ENCODE results near the gene ZBTB20.

ZBTB20 gene

GRCh38 chr3:114864970-114865369 is 282.1 kb downstream of the ZBTB20 start:
- no peak for DNase-seq

GRCh38 chr3:114863848-114864247 is 283.2 kb downstream of the ZBTB20 start:
- DNase-seq, result no peak

- DNase-seq, result no peak
Observed at GRCh38 chr3:114861666-114862065, 285.4 kb downstream of the ZBTB20 start.

GRCh38 chr3:114860531-114860930 is 286.6 kb downstream of the ZBTB20 start:
- no peak for DNase-seq

GRCh38 chr3:114858329-114858728 is 288.8 kb downstream of the ZBTB20 start:
- DNase-seq, result no peak

- DNase-seq, result no peak
Observed at GRCh38 chr3:114857299-114857701, 289.8 kb downstream of the ZBTB20 start.

GRCh38 chr3:114856835-114857234 is 290.3 kb downstream of the ZBTB20 start:
- no peak for DNase-seq

GRCh38 chr3:114855839-114856238 is 291.2 kb downstream of the ZBTB20 start:
- no peak for DNase-seq

- DNase-seq, result no peak
Observed at GRCh38 chr3:114852966-114853365, 294.1 kb downstream of the ZBTB20 start.

- DNase-seq, result no peak
Observed at GRCh38 chr3:114850898-114851297, 296.2 kb downstream of the ZBTB20 start.

GRCh38 chr3:114848643-114849350 is 298.3 kb downstream of the ZBTB20 start:
- DNase-seq, result no peak

- DNase-seq, result no peak
Observed at GRCh38 chr3:114848082-114848481, 299.0 kb downstream of the ZBTB20 start.

- DNase-seq, result no peak
Observed at GRCh38 chr3:114847564-114847963, 299.5 kb downstream of the ZBTB20 start.

- no peak for DNase-seq
Observed at GRCh38 chr3:114846779-114847178, 300.3 kb downstream of the ZBTB20 start.

GRCh38 chr3:114846252-114846651 is 300.8 kb downstream of the ZBTB20 start:
- no peak for DNase-seq

GRCh38 chr3:114841515-114841914 is 305.6 kb downstream of the ZBTB20 start:
- no peak for DNase-seq

GRCh38 chr3:114839476-114839875 is 307.6 kb downstream of the ZBTB20 start:
- no peak for DNase-seq

- DNase-seq, result no peak
Observed at GRCh38 chr3:114838025-114838424, 309.1 kb downstream of the ZBTB20 start.

GRCh38 chr3:114834175-114834940 is 312.7 kb downstream of the ZBTB20 start:
- DNase-seq, result no peak

- DNase-seq, result no peak
Observed at GRCh38 chr3:114831861-114832260, 315.2 kb downstream of the ZBTB20 start.

- DNase-seq, result no peak
Observed at GRCh38 chr3:114830652-114831051, 316.4 kb downstream of the ZBTB20 start.

GRCh38 chr3:114829783-114830182 is 317.3 kb downstream of the ZBTB20 start:
- DNase-seq, result no peak

- DNase-seq, result peak; percentile 82
Observed at GRCh38 chr3:114827495-114827894, 319.6 kb downstream of the ZBTB20 start.

GRCh38 chr3:114824014-114824413 is 323.1 kb downstream of the ZBTB20 start:
- no peak for DNase-seq

All from hematopoietic multipotent progenitor cell treated with erythropoietin and hydrocortisone succinate and interleukin-3 and kit ligand, for 8 days (in vitro differentiated cells).